ENCODE results near the gene SMR3A.

Gene SMR3A

GRCh38 chr4:70371987-70372386, 11.4 kb downstream of the SMR3A start:
- TF ChIP-seq CTCF (IDR thresholded peaks at IDR 0.05; ENCODE audit: control extremely low read depth, extremely low read depth, low read depth, missing control alignments): no peak
- ChIA-PET CTCF (no interaction called here), POLR2A (no interaction called here)
- no peak for DNase-seq (ENCODE audit: extremely low spot score)

DNA sequence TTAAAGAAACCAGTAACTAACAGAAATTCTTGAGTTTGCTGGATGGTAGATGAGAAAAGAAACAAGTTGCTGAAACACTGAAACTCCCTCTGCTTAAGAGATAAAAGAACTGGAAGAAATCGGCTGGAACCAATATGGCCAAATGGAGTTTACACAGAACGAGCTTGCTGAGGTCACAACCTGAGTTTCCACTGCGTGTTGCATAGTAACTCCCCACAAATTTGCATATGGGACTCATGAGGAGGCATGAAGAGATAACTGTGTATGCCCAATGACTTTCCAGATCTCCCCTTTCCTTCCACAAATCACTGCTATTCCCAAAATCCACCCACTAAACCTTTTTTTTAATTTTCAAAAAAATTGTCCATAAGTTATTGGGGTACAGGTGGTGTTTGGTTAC, 12.2 kb downstream of the SMR3A start:
- no peak for TF ChIP-seq CTCF (IDR thresholded peaks at IDR 0.05; ENCODE audit: control extremely low read depth, extremely low read depth, low read depth, missing control alignments)
- DNase-seq (ENCODE audit: extremely low spot score): no peak
- CTCF ChIA-PET: no interaction called here
- POLR2A ChIA-PET: no interaction called here

DNA sequence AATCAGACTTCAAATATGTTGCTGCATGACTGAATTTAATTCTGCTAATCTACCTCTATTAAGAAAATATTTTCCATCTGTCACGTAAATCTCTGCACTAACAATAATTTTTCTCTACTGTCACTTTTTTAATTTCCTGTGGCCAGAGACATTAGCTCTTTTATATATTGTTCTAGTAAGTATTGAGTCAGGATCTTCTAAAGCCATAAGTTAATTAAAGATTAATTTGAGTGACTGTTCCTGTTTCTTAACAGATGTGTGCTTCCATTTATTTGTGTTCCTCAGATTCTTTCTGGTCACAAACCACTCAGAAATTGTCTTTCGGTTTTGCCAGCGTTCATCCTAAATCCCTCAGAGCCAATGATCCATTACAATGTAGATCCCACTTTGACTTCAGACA, 20.0 kb downstream of the SMR3A start:
- DNase-seq (ENCODE audit: extremely low spot score): no peak

DNA sequence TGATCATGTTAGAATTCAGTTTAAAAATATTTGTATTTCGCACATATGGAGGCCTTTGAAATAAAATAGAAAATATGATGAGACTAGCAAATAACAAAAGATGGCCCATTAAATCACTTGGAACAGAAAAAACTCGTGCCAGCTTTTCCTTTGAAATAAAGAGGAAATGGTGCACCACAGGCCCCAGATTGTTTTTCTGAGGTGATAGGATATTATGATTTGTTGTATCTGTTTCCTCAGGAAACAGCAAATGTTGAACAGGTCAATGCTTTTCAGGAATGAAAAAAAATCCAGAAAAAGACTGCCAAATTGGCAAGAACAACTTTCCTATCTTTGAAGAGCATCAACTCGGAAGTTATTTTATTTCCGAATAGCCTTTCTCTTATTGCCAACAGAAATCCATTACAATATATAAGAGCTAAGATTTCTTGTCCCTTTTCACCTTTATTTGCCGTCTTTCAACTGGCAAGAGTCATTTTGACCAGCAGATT, 22.2 kb downstream of the SMR3A start, which contains the start of gene SMR3B:
Gene SMR3B, plus strand, starts transcription at position 441 of the 491 bp plus-strand sequence. CDS start 1,380 bp downstream, outside the sequence.
- ChIA-PET CTCF (no interaction called here), POLR2A (no interaction called here)
- no peak for TF ChIP-seq CTCF (IDR thresholded peaks at IDR 0.05; ENCODE audit: control extremely low read depth, extremely low read depth, low read depth, missing control alignments)
- DNase-seq (ENCODE audit: extremely low spot score): no peak

More for the DNA sequence above, 20.0 kb downstream of the SMR3A start:
- TF ChIP-seq CTCF (IDR thresholded peaks at IDR 0.05; ENCODE audit: control extremely low read depth, extremely low read depth, low read depth, missing control alignments): no peak
- ChIA-PET POLR2A (no interaction called here), CTCF (interaction anchor here (0.9 kb wide), 1 partner anchor 24 kb away, joined by 3 read pairs; no protein-coding TSS in a partner anchor)

DNA sequence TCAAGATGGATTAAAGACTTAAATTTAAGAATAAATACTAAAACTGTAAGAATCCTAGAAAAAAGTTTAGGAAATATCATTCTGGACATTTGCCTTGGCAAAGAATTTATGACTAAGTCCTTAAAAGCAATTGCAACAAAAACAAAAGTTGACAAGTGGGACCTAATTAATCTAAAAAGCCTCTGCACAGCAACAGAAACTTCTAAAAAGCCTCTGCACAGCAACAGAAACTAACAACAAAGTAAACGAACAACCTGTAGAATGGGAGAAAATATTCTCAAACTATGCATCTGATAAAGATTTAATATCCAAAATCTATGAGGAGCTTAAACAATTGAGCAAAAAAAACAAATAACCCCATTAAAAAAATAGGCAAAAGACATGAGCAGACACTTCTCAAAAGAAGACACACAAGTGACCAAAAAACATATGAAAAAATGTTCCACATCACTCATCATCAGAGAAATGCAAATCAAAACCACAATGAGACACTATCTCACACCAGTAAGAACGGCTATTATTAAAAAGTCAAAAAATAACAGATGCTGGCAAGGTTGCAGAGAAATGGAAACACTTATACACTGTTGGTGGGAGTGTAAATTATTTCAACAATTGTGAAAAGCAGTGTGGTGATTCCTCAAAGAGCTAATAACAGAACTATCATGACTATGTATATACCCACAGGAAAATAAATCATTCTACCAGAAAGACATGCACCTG, 31.7 kb downstream of the SMR3A start:
- POLR2A ChIA-PET: interaction anchor here (0.6 kb wide), 1 partner anchor 1301 kb away, joined by 4 read pairs; no protein-coding TSS in a partner anchor
- TF ChIP-seq CTCF (IDR thresholded peaks at IDR 0.05; ENCODE audit: control extremely low read depth, extremely low read depth, low read depth, missing control alignments): no peak

GRCh38 chr4:70397580-70397979, 37.0 kb downstream of the SMR3A start, which contains the start of gene OPRPN:
Gene OPRPN, plus strand, starts transcription at chr4:70397940. Its CDS starts 1,346 bp downstream, at chr4:70399286.
- POLR2A ChIA-PET: no interaction called here
- TF ChIP-seq CTCF (IDR thresholded peaks at IDR 0.05; ENCODE audit: control extremely low read depth, extremely low read depth, low read depth, missing control alignments): no peak
- CTCF ChIA-PET: no interaction called here
- no peak for DNase-seq (ENCODE audit: extremely low spot score)

More for the DNA sequence above, 31.7 kb downstream of the SMR3A start:
- DNase-seq (ENCODE audit: extremely low spot score): no peak
- CTCF ChIA-PET: no interaction called here

Measured in GM10248 (cell line).